Testis (tissue), 3 donors: ENCODE results near the gene PDE12. TPM values are rescaled to one million over a fixed set of nuclear protein-coding genes. Genes with fewer than 3 reads are reported as not detected.

Source experiments
- DNase-seq: peaks from one replicate; pipeline ENCODE4 v3.0.0-alpha.2; 2019
- H3K27ac ChIP-seq, 2 donors: fragments of 200-600 bp; sonication (generic); one replicate each; pipeline ENCODE4 v1.5.1; 2019
- H3K27me3 ChIP-seq: fragments of 200-600 bp; sonication (generic); one replicate; pipeline ENCODE4 v1.5.1; 2019
- H3K36me3 ChIP-seq: fragments of 200-600 bp; sonication (generic); one replicate; pipeline ENCODE4 v1.5.1; 2017; ENCODE audit warnings: low read depth; ENCODE audit errors: missing control alignments
- H3K4me1 ChIP-seq: fragments of 200-600 bp; sonication (generic); one replicate; pipeline ENCODE4 v1.5.1; 2019
- H3K4me3 ChIP-seq, 2 donors: fragments of 200-600 bp; sonication (generic); one replicate each; pipeline ENCODE4 v1.5.1; 2017 to 2019
- H3K9me3 ChIP-seq: fragments of 200-600 bp; sonication (generic); one replicate; pipeline ENCODE4 v1.5.1; 2017
- POLR2A ChIP-seq: fragments of 450-650 bp; IDR thresholded peaks from one replicate; pipeline ENCODE4 v1.6.1; 2017; ENCODE audit warnings: antibody characterized with exemption, mild to moderate bottlenecking, moderate library complexity
- WGBS, 2 donors: methylation state at CpG; one replicate each; pipeline ENCODE4 v1.1.5; 2018; 5-methylcytosine and 5-hydroxymethylcytosine counted together
- intact Hi-C: fragments of 100-400 bp; cut with DNase I; formaldehyde crosslinking; loops from one replicate; pipeline ENCODE4 v1.15.1; 2023; ENCODE audit warnings: low total_unique reads
- polyA plus RNA-seq: library from polyadenylated mRNA; stranded (reverse); fragments of 350-450 nt; fragmentation: Illumina TruSeq; extraction: RNeasy Lipid Tissue Mini Kit (QIAGEN cat#74804); gene quantifications from one replicate; pipeline ENCODE4 v1.2.3, GENCODE V29; 2014; ENCODE audit warnings: low read depth, low replicate concordance; ENCODE audit not compliant: insufficient read depth
- total RNA-seq, 2 donors: library from RNA; depleted of rRNA; stranded (reverse); fragments of >200 nt; gene quantifications; one replicate each; pipeline ENCODE4 v1.2.3, GENCODE V29; 2016
- TF ChIP-seq, protein P1 (sequence below), 3 experiments: fragments of 450-650 bp in 2 of 3; fragments of 200-600 bp in 1 of 3; sonication (generic) in 1 of 3; IDR thresholded peaks; one replicate each; pipeline ENCODE4 v1.5.1; 2016 to 2019; ENCODE audit warnings: antibody characterized with exemption in 3 of 3, mild to moderate bottlenecking in 2 of 3, moderate library complexity in 1 of 3

The PDE12 gene
- total and polyA plus RNA-seq, 3 donors from 2014 or later = 9.9 to 26.0 (median 20.5) TPM

GRCh38 chr3:57569859-57570450, 13.9 kb downstream of the PDE12 start:
- DNase-seq = no peak
- TF ChIP-seq POLR2A = no peak
- TF ChIP-seq, protein P1, sequence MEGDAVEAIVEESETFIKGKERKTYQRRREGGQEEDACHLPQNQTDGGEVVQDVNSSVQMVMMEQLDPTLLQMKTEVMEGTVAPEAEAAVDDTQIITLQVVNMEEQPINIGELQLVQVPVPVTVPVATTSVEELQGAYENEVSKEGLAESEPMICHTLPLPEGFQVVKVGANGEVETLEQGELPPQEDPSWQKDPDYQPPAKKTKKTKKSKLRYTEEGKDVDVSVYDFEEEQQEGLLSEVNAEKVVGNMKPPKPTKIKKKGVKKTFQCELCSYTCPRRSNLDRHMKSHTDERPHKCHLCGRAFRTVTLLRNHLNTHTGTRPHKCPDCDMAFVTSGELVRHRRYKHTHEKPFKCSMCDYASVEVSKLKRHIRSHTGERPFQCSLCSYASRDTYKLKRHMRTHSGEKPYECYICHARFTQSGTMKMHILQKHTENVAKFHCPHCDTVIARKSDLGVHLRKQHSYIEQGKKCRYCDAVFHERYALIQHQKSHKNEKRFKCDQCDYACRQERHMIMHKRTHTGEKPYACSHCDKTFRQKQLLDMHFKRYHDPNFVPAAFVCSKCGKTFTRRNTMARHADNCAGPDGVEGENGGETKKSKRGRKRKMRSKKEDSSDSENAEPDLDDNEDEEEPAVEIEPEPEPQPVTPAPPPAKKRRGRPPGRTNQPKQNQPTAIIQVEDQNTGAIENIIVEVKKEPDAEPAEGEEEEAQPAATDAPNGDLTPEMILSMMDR (IDR thresholded peaks at IDR 0.05) = no peak

DNA sequence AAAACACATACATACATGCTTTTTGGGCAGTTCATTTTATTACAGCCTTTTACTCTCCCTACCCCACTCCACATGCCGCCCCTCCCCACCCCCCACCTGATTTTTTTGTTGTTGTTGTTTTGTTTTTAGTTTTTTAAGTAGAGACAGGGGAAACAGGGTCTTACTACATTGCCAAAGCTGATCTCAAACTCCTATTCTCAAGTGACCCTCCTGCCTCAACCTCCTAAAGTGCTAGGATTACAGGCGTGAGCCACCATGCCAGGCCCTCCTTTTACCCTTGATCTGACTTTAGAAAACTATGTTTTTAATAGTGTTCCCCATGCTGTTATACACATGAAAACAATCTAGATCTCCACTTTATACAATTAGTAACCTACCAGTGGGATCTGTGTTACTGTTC, 14.8 kb downstream of the PDE12 start:
- Histone ChIP-seq H3K36me3 (no peaks in the 10 kb centered on the region), H3K4me1 (peaks cover 8% of the 10 kb centered on the region), H3K4me3 (no peak overlapping the region), H3K9me3 (no peaks in the 10 kb centered on the region), H3K27me3 (no peaks in the 10 kb centered on the region), H3K27ac (no peak overlapping the region)
- WGBS, 2 donors = 97 to 100% methylated on average over 2 of the region's 2 CpGs
- intact Hi-C loops = no loop called here
- no peak for TF ChIP-seq POLR2A
- TF ChIP-seq, protein P1 (IDR thresholded peaks at IDR 0.05) = no peak
- DNase-seq = no peak

More at GRCh38 chr3:57569859-57570450, 13.9 kb downstream of the PDE12 start:
- Histone ChIP-seq H3K4me1 (peaks cover 8% of the 10 kb centered on the region), H3K4me3 (no peak overlapping the region), H3K27me3 (no peaks in the 10 kb centered on the region), H3K36me3 (no peaks in the 10 kb centered on the region), H3K9me3 (no peaks in the 10 kb centered on the region), H3K27ac (no peak overlapping the region)
- WGBS, 2 donors = 75 to 78% methylated on average over 6 of the region's 6 CpGs
- intact Hi-C loops = no loop called here

GRCh38 chr3:57572096-57572495, 16.0 kb downstream of the PDE12 start:
- DNase-seq = no peak
- TF ChIP-seq, protein P1 (IDR thresholded peaks at IDR 0.05) = no peak
- no peak for TF ChIP-seq POLR2A
- H3K36me3 ChIP-seq = no peaks in the 10 kb centered on the region

GRCh38 chr3:57575966-57576626, 20.0 kb downstream of the PDE12 start:
- intact Hi-C loops = no loop called here

More at GRCh38 chr3:57572096-57572495, 16.0 kb downstream of the PDE12 start:
- peaks cover 8% of the 10 kb centered on the region for H3K4me1 ChIP-seq
- intact Hi-C loops = no loop called here
- 66 to 67% methylated on average over 3 of the region's 3 CpGs for WGBS, 2 donors
- H3K4me3 ChIP-seq = no peak overlapping the region
- no peaks in the 10 kb centered on the region for H3K9me3 ChIP-seq
- no peaks in the 10 kb centered on the region for H3K27me3 ChIP-seq
- H3K27ac ChIP-seq = peak overlapping the region; percentile 25 to 36

More at GRCh38 chr3:57575966-57576626, 20.0 kb downstream of the PDE12 start:
- 67 to 73% methylated on average over 3 of the region's 3 CpGs for WGBS, 2 donors
- no peaks in the 10 kb centered on the region for H3K27me3 ChIP-seq
- no peaks in the 10 kb centered on the region for H3K36me3 ChIP-seq
- no peaks in the 10 kb centered on the region for H3K9me3 ChIP-seq
- peaks cover 14% of the 10 kb centered on the region for H3K4me1 ChIP-seq
- peak overlapping the region in 1 of 2 donors; percentile 19 for H3K27ac ChIP-seq
- no peak overlapping the region for H3K4me3 ChIP-seq
- no peak for TF ChIP-seq POLR2A
- TF ChIP-seq, protein P1 (IDR thresholded peaks at IDR 0.05) = no peak
- DNase-seq = no peak
